A549 (cell line): ENCODE measurements around the gene TMEM121.

Source experiments
- BHLHE40 ChIP-seq: IDR thresholded peaks from 2 replicates; pipeline ENCODE4 v1.6.1; 2012; ENCODE audit warnings: low read depth, low read length, inconsistent platforms
- CEBPB ChIP-seq, 2 experiments: fragments of >200 bp in 1 of 2; sonication (Bioruptor Twin) in 1 of 2; formaldehyde crosslinking in 1 of 2; IDR thresholded peaks; 2 replicates each; pipeline ENCODE4 v1.6.1; 2012 to 2016
- CTCF ChIP-seq: fragments of >200 bp; sonication (Bioruptor Twin); formaldehyde crosslinking; IDR thresholded peaks from 3 replicates; pipeline ENCODE4 v1.5.1; 2016
- ESRRA ChIP-seq: fragments of 150-350 bp; IDR thresholded peaks from 2 replicates; pipeline ENCODE4 v1.6.1; 2014; ENCODE audit warnings: mild to moderate bottlenecking, low read length, borderline replicate concordance
- JUN ChIP-seq, 2 experiments: fragments of >200 bp; sonication (Bioruptor Twin); formaldehyde crosslinking; IDR thresholded peaks; 2 replicates in 1 of 2; 3 replicates in 1 of 2; pipeline ENCODE4 v1.6.1; 2016 to 2017
- MAZ ChIP-seq: fragments of 150-350 bp; IDR thresholded peaks from 2 replicates; pipeline ENCODE4 v1.6.1; 2014; ENCODE audit warnings: antibody characterized with exemption, low read depth, low read length, borderline replicate concordance
- POLR2A ChIP-seq: IDR thresholded peaks from 2 replicates; pipeline ENCODE4 v1.6.1; 2012; ENCODE audit warnings: mild to moderate bottlenecking, low read length
- RAD21 ChIP-seq, 2 experiments: fragments of >200 bp in 1 of 2; sonication (Bioruptor Twin) in 1 of 2; formaldehyde crosslinking in 1 of 2; IDR thresholded peaks in 1 of 2; conservative IDR thresholded peaks in 1 of 2; 2 replicates in 1 of 2; 3 replicates in 1 of 2; pipeline ENCODE4 v1.6.1; 2012 to 2018; ENCODE audit warnings: inconsistent platforms in 1 of 2

- TF ChIP-seq JUN (IDR thresholded peaks at IDR 0.05) (no peak), ESRRA (no peak), MAZ (no peak), RAD21 (conservative IDR thresholded peaks at IDR 0.05 in 1 of 2, IDR thresholded peaks at IDR 0.05 in 1 of 2) (no peak), CTCF (no peak), BHLHE40 (no peak), POLR2A (no peak), CEBPB (IDR thresholded peaks at IDR 0.05) (no peak)
These were observed 7.6 kb downstream of the TMEM121 start for GRCh38 chr14:105533811-105534498.
